ENCODE results near the gene ST3GAL5. TPM values are rescaled to one million over a fixed set of nuclear protein-coding genes. Genes with fewer than 3 reads are reported as not detected.
"Not testable (repeated sequence)": the region's sequence is repeated elsewhere in the genome, so short reads cannot be mapped to it uniquely, and the experiment has no call there.

Gene ST3GAL5
- total RNA-seq, 4 donors from 2014 or later, result 30.9 to 37.4 (median 32.9) TPM

- H3K36me3 ChIP-seq, result peaks cover 0 to 10% (median 0%) of the 10 kb centered on the region in 3 donors
- WGBS, 2 donors, result 85 to 95% methylated on average over 8 of the region's 8 CpGs
- TF ChIP-seq EP300 (IDR thresholded peaks at IDR 0.05), result no peak
- no peak for TF ChIP-seq CTCF (IDR thresholded peaks at IDR 0.05)
- no peak for TF ChIP-seq POLR2A (IDR thresholded peaks at IDR 0.05)
- peaks cover 0 to 65% (median 26%) of the 10 kb centered on the region in 4 donors for H3K4me1 ChIP-seq
- H3K27ac ChIP-seq, result peak overlapping the region; percentile 16 to 98 (median 90)
- H3K4me3 ChIP-seq, result no peak overlapping the region
- DNase-seq (ENCODE audit: low spot score in 2 of 2), result no peak
- no peaks in the 10 kb centered on the region for H3K27me3 ChIP-seq
- peaks cover 0 to 7% (median 0%) of the 10 kb centered on the region in 4 donors for H3K9me3 ChIP-seq
Observed at GRCh38 chr2:85886141-85886540, 2.6 kb downstream of the ST3GAL5 start.

GRCh38 chr2:85881781-85882180 is 7.0 kb downstream of the ST3GAL5 start:
- not testable (repeated sequence) for H3K27ac ChIP-seq; H3K9me3 ChIP-seq; DNase-seq (ENCODE audit: low spot score in 2 of 2); H3K4me3 ChIP-seq; H3K27me3 ChIP-seq
- Histone ChIP-seq H3K4me1 (peaks cover 0 to 53% (median 23%) of the 10 kb centered on the region in 4 donors), H3K36me3 (peaks cover 0 to 10% (median 0%) of the 10 kb centered on the region in 3 donors)
- 100% methylated on average over 1 of the region's 1 CpG; no CpG with 5 or more reads in 1 of the 2 donors for WGBS, 2 donors

- not testable (repeated sequence) for DNase-seq (ENCODE audit: low spot score in 2 of 2); H3K27me3 ChIP-seq; H3K4me3 ChIP-seq; H3K9me3 ChIP-seq; H3K27ac ChIP-seq
- 70 to 83% methylated on average over 4 of the region's 4 CpGs for WGBS, 2 donors
- Histone ChIP-seq H3K36me3 (peaks cover 0 to 10% (median 0%) of the 10 kb centered on the region in 3 donors), H3K4me1 (peaks cover 0 to 44% (median 18%) of the 10 kb centered on the region in 4 donors)
Observed at GRCh38 chr2:85880716-85881328, 8.0 kb downstream of the ST3GAL5 start.

GRCh38 chr2:85878719-85879370 is 9.9 kb downstream of the ST3GAL5 start:
- H3K9me3 ChIP-seq, result peaks cover 0 to 7% (median 0%) of the 10 kb centered on the region in 4 donors
- H3K27me3 ChIP-seq, result no peaks in the 10 kb centered on the region
- no peak for DNase-seq (ENCODE audit: low spot score in 2 of 2)
- TF ChIP-seq EP300 (IDR thresholded peaks at IDR 0.05) (no peak), POLR2A (IDR thresholded peaks at IDR 0.05) (no peak), CTCF (IDR thresholded peaks at IDR 0.05) (no peak)
- H3K4me3 ChIP-seq, result no peak overlapping the region
- no peak overlapping the region for H3K27ac ChIP-seq
- 83 to 84% methylated on average over 9 of the region's 9 CpGs for WGBS, 2 donors
- peaks cover 0 to 10% (median 0%) of the 10 kb centered on the region in 3 donors for H3K36me3 ChIP-seq
- H3K4me1 ChIP-seq, result peaks cover 0 to 26% (median 13%) of the 10 kb centered on the region in 4 donors

- peak overlapping the region in 1 of 4 donors; percentile 2 for H3K4me3 ChIP-seq
Observed at GRCh38 chr2:85875350-85876050, 13.3 kb downstream of the ST3GAL5 start.

More at GRCh38 chr2:85875350-85876050, 13.3 kb downstream of the ST3GAL5 start:
- TF ChIP-seq EP300 (IDR thresholded peaks at IDR 0.05), result no peak
- no peak for TF ChIP-seq POLR2A (IDR thresholded peaks at IDR 0.05)
- no peak for TF ChIP-seq CTCF (IDR thresholded peaks at IDR 0.05)
- peaks cover 0 to 18% (median 13%) of the 10 kb centered on the region in 4 donors for H3K4me1 ChIP-seq
- DNase-seq (ENCODE audit: low spot score in 2 of 2), result no peak
- no peaks in the 10 kb centered on the region for H3K9me3 ChIP-seq
- no peaks in the 10 kb centered on the region for H3K27me3 ChIP-seq
- no peak overlapping the region for H3K27ac ChIP-seq
- 65 to 81% methylated on average over 7 to 8 of the region's 8 CpGs for WGBS, 2 donors
- H3K36me3 ChIP-seq, result peaks cover 0 to 4% (median 0%) of the 10 kb centered on the region in 3 donors
